GM23338 (cell line): ENCODE measurements around the gene NUTM1.

Source experiments
- CREB1 ChIP-seq: fragments of 250-450 bp; sonication (Bioruptor Pico); IDR thresholded peaks from 2 replicates; pipeline ENCODE4 v1.5.0; 2020; ENCODE audit warnings: low read depth, mild to moderate bottlenecking, moderate library complexity
- EZH2 ChIP-seq: fragments of 200-600 bp; sonication (generic); IDR thresholded peaks from one replicate; pipeline ENCODE4 v1.8.0; 2017; ENCODE audit warnings: antibody characterized with exemption, mild to moderate bottlenecking, low read depth; ENCODE audit not compliant: unreplicated experiment
- EZH2phosphoT487 ChIP-seq: fragments of 200-600 bp; sonication (generic); IDR thresholded peaks from one replicate; pipeline ENCODE4 v1.8.1; 2018; ENCODE audit warnings: antibody characterized with exemption; ENCODE audit not compliant: unreplicated experiment
- JUNB ChIP-seq: IDR thresholded peaks from one replicate; pipeline ENCODE4 v1.6.1; 2016; ENCODE audit warnings: antibody characterized with exemption; ENCODE audit not compliant: unreplicated experiment
- NANOG ChIP-seq: IDR thresholded peaks from 2 replicates; pipeline ENCODE4 v1.6.1; 2016; ENCODE audit warnings: antibody characterized with exemption, borderline replicate concordance
- POLR2AphosphoS5 ChIP-seq: IDR thresholded peaks from 2 replicates; pipeline ENCODE4 v1.6.1; 2016; ENCODE audit warnings: antibody characterized with exemption, low read depth
- STAT1 ChIP-seq: IDR thresholded peaks from one replicate; pipeline ENCODE4 v1.6.1; 2016; ENCODE audit warnings: antibody characterized with exemption; ENCODE audit not compliant: unreplicated experiment
- ZNF114 ChIP-seq: fragments of 250-450 bp; sonication (Bioruptor Pico); IDR thresholded peaks from 2 replicates; pipeline ENCODE4 v1.5.0; 2020; ENCODE audit warnings: mild to moderate bottlenecking, moderate library complexity
- ZNF331 ChIP-seq: fragments of 250-450 bp; sonication (Bioruptor Pico); IDR thresholded peaks from 2 replicates; pipeline ENCODE4 v1.5.0; 2020; ENCODE audit warnings: low read depth, mild to moderate bottlenecking, moderate library complexity
- TF ChIP-seq, protein P1 (sequence below), 2 experiments: fragments of 200-600 bp in 1 of 2; sonication (generic) in 1 of 2; conservative IDR thresholded peaks; 2 replicates each; pipeline versions ENCODE4 v1.5.1 to v1.6.1; 2016 to 2017; ENCODE audit warnings: antibody characterized with exemption in 2 of 2, low read depth in 2 of 2, mild to moderate bottlenecking in 2 of 2, moderate library complexity in 1 of 2
- TF ChIP-seq, protein P2 (sequence below): IDR thresholded peaks from one replicate; pipeline ENCODE4 v1.6.1; 2018; ENCODE audit warnings: antibody characterized with exemption; ENCODE audit not compliant: unreplicated experiment
- TF ChIP-seq, protein P3 (sequence below): IDR thresholded peaks from 2 replicates; pipeline ENCODE4 v1.6.1; 2016; ENCODE audit warnings: antibody characterized with exemption
- TF ChIP-seq, protein P4 (sequence below): fragments of 250-450 bp; sonication (Bioruptor Pico); IDR thresholded peaks from 2 replicates; pipeline ENCODE4 v1.5.0; 2020; ENCODE audit warnings: mild to moderate bottlenecking, moderate library complexity

DNA sequence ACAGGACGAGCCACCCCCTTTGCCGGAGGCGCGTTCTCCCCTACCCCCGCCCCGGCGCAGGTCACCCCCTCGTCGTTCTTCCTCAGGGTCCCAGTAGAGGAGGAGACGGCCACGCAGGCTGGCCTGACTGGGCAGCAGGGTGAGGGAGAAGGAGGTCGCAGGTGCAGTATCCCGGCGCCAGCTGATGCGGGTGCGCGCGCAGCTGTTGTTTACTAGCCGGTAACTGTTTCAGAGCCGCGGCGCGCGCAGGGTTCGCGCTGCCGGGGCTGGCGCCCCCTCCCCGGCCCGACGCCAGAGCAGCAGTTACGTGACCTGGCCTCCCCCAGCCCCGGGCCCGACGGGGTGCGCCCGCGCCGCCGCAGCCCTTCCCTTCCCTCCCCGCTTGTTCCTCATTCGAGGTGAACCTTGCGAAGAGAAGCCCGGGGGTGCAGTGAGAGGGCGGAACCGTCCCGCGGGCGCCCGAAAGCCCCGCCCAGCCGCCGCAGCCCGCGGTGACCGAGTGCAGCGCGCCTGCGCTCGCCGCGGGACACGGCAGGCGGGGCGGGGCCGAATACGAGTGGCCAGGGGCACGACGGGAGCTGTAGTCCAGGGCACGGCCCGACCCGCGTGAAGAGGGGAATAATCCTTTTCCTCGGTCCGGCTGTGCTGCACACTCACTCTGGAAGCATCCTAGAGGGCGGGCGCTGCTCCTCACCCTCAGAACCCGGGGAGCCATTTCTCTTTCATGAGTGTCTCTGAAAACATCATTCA is 5.4 kb upstream of the NUTM1 start, which contains the start of gene SLC12A6:
- TF ChIP-seq, protein P1, sequence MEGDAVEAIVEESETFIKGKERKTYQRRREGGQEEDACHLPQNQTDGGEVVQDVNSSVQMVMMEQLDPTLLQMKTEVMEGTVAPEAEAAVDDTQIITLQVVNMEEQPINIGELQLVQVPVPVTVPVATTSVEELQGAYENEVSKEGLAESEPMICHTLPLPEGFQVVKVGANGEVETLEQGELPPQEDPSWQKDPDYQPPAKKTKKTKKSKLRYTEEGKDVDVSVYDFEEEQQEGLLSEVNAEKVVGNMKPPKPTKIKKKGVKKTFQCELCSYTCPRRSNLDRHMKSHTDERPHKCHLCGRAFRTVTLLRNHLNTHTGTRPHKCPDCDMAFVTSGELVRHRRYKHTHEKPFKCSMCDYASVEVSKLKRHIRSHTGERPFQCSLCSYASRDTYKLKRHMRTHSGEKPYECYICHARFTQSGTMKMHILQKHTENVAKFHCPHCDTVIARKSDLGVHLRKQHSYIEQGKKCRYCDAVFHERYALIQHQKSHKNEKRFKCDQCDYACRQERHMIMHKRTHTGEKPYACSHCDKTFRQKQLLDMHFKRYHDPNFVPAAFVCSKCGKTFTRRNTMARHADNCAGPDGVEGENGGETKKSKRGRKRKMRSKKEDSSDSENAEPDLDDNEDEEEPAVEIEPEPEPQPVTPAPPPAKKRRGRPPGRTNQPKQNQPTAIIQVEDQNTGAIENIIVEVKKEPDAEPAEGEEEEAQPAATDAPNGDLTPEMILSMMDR (conservative IDR thresholded peaks at IDR 0.05; ENCODE audit: low read depth in 2 of 2) = no peak
- TF ChIP-seq EZH2 = no peak
- peak; percentile 65 for TF ChIP-seq POLR2AphosphoS5
- TF ChIP-seq CREB1 = peak; percentile 65; the same call in 1 of the 2 replicates
- no peak for TF ChIP-seq NANOG
- TF ChIP-seq, protein P2, sequence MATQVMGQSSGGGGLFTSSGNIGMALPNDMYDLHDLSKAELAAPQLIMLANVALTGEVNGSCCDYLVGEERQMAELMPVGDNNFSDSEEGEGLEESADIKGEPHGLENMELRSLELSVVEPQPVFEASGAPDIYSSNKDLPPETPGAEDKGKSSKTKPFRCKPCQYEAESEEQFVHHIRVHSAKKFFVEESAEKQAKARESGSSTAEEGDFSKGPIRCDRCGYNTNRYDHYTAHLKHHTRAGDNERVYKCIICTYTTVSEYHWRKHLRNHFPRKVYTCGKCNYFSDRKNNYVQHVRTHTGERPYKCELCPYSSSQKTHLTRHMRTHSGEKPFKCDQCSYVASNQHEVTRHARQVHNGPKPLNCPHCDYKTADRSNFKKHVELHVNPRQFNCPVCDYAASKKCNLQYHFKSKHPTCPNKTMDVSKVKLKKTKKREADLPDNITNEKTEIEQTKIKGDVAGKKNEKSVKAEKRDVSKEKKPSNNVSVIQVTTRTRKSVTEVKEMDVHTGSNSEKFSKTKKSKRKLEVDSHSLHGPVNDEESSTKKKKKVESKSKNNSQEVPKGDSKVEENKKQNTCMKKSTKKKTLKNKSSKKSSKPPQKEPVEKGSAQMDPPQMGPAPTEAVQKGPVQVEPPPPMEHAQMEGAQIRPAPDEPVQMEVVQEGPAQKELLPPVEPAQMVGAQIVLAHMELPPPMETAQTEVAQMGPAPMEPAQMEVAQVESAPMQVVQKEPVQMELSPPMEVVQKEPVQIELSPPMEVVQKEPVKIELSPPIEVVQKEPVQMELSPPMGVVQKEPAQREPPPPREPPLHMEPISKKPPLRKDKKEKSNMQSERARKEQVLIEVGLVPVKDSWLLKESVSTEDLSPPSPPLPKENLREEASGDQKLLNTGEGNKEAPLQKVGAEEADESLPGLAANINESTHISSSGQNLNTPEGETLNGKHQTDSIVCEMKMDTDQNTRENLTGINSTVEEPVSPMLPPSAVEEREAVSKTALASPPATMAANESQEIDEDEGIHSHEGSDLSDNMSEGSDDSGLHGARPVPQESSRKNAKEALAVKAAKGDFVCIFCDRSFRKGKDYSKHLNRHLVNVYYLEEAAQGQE = no peak
- no peak for TF ChIP-seq JUNB
- TF ChIP-seq, protein P3, sequence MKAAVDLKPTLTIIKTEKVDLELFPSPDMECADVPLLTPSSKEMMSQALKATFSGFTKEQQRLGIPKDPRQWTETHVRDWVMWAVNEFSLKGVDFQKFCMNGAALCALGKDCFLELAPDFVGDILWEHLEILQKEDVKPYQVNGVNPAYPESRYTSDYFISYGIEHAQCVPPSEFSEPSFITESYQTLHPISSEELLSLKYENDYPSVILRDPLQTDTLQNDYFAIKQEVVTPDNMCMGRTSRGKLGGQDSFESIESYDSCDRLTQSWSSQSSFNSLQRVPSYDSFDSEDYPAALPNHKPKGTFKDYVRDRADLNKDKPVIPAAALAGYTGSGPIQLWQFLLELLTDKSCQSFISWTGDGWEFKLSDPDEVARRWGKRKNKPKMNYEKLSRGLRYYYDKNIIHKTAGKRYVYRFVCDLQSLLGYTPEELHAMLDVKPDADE = peak; percentile 38; the same call in 1 of the 2 replicates
- TF ChIP-seq EZH2phosphoT487 = no peak
- no peak for TF ChIP-seq ZNF114 (CRISPR knock-in tag)
- no peak for TF ChIP-seq ZNF331 (CRISPR knock-in tag)
- TF ChIP-seq STAT1 = no peak
- TF ChIP-seq, protein P4, sequence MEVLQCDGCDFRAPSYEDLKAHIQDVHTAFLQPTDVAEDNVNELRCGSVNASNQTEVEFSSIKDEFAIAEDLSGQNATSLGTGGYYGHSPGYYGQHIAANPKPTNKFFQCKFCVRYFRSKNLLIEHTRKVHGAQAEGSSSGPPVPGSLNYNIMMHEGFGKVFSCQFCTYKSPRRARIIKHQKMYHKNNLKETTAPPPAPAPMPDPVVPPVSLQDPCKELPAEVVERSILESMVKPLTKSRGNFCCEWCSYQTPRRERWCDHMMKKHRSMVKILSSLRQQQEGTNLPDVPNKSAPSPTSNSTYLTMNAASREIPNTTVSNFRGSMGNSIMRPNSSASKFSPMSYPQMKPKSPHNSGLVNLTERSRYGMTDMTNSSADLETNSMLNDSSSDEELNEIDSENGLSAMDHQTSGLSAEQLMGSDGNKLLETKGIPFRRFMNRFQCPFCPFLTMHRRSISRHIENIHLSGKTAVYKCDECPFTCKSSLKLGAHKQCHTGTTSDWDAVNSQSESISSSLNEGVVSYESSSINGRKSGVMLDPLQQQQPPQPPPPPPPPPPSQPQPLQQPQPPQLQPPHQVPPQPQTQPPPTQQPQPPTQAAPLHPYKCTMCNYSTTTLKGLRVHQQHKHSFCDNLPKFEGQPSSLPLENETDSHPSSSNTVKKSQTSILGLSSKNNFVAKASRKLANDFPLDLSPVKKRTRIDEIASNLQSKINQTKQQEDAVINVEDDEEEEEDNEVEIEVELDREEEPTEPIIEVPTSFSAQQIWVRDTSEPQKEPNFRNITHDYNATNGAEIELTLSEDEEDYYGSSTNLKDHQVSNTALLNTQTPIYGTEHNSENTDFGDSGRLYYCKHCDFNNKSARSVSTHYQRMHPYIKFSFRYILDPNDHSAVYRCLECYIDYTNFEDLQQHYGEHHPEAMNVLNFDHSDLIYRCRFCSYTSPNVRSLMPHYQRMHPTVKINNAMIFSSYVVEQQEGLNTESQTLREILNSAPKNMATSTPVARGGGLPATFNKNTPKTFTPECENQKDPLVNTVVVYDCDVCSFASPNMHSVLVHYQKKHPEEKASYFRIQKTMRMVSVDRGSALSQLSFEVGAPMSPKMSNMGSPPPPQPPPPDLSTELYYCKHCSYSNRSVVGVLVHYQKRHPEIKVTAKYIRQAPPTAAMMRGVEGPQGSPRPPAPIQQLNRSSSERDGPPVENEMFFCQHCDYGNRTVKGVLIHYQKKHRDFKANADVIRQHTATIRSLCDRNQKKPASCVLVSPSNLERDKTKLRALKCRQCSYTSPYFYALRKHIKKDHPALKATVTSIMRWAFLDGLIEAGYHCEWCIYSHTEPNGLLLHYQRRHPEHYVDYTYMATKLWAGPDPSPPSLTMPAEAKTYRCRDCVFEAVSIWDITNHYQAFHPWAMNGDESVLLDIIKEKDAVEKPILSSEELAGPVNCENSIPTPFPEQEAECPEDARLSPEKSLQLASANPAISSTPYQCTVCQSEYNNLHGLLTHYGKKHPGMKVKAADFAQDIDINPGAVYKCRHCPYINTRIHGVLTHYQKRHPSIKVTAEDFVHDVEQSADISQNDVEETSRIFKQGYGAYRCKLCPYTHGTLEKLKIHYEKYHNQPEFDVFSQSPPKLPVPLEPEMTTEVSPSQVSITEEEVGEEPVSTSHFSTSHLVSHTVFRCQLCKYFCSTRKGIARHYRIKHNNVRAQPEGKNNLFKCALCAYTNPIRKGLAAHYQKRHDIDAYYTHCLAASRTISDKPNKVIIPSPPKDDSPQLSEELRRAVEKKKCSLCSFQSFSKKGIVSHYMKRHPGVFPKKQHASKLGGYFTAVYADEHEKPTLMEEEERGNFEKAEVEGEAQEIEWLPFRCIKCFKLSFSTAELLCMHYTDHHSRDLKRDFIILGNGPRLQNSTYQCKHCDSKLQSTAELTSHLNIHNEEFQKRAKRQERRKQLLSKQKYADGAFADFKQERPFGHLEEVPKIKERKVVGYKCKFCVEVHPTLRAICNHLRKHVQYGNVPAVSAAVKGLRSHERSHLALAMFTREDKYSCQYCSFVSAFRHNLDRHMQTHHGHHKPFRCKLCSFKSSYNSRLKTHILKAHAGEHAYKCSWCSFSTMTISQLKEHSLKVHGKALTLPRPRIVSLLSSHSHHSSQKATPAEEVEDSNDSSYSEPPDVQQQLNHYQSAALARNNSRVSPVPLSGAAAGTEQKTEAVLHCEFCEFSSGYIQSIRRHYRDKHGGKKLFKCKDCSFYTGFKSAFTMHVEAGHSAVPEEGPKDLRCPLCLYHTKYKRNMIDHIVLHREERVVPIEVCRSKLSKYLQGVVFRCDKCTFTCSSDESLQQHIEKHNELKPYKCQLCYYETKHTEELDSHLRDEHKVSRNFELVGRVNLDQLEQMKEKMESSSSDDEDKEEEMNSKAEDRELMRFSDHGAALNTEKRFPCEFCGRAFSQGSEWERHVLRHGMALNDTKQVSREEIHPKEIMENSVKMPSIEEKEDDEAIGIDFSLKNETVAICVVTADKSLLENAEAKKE = no peak
